Fibroblast of lung (primary cell): Measurements from ENCODE around the gene HECTD2.

ENCODE experiments used
- EZH2 ChIP-seq: IDR thresholded peaks from 2 replicates; pipeline ENCODE4 v1.5.1; 2012; ENCODE audit warnings: low read length, control low read depth, mild to moderate bottlenecking; ENCODE audit errors: missing control alignments
- TF ChIP-seq, protein P1 (sequence below), 2 donors: IDR thresholded peaks in 1 of 2; conservative IDR thresholded peaks in 1 of 2; 1 replicate in 1 of 2; 2 replicates in 1 of 2; pipeline ENCODE4 v1.5.1; 2011 to 2012; ENCODE audit warnings: low read length in 2 of 2, control low read depth in 1 of 2, inconsistent platforms in 1 of 2, low read depth in 1 of 2, mild to moderate bottlenecking in 1 of 2

DNA sequence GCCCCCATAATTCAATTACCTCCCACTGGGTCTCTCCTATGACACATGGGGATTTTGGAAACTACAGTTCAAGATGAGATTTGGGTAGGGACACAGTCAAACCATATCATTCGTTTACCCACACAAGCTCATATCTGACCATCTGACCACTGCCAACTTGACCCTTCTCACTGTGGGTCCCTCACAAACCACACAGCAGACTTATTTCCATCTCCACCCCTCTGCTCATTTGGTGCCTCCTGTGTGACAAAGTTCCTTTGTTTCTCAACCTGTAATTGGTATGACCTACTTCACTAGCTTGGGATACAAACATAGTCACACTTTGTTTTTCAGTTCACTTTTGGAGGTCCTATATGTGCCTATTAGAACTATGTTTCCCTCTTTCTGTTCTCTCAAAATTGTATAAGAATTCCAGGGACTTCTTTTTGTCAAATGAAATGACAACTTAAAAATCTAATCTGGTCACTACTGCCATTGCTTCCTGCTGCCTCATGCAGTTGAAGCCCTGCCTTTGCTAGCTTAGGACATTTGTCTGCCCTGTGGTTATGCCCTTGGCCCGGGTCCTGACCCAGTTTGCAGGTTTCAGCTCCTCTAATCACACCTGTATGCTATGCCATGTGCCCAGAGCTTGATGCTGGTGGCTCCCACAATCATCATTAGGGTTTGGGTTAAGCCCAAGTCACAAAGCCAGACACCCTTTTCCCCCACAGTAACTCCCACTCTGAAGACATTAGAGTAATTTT is 152.9 kb downstream of the HECTD2 start:
- TF ChIP-seq, protein P1, sequence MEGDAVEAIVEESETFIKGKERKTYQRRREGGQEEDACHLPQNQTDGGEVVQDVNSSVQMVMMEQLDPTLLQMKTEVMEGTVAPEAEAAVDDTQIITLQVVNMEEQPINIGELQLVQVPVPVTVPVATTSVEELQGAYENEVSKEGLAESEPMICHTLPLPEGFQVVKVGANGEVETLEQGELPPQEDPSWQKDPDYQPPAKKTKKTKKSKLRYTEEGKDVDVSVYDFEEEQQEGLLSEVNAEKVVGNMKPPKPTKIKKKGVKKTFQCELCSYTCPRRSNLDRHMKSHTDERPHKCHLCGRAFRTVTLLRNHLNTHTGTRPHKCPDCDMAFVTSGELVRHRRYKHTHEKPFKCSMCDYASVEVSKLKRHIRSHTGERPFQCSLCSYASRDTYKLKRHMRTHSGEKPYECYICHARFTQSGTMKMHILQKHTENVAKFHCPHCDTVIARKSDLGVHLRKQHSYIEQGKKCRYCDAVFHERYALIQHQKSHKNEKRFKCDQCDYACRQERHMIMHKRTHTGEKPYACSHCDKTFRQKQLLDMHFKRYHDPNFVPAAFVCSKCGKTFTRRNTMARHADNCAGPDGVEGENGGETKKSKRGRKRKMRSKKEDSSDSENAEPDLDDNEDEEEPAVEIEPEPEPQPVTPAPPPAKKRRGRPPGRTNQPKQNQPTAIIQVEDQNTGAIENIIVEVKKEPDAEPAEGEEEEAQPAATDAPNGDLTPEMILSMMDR (conservative IDR thresholded peaks at IDR 0.05 in 1 of 2, IDR thresholded peaks at IDR 0.05 in 1 of 2; ENCODE audit: low read depth in 1 of 2, low read length in 2 of 2) = no peak
- no peak for TF ChIP-seq EZH2
